Ovary (tissue), 3 donors: Measurements from ENCODE around the gene ERC1.

Experiments used
- EP300 ChIP-seq: sonication (generic); formaldehyde crosslinking; IDR thresholded peaks from one replicate; pipeline ENCODE4 v1.6.1; 2017; ENCODE audit warnings: antibody characterized with exemption
- POLR2A ChIP-seq: fragments of 450-650 bp; IDR thresholded peaks from one replicate; pipeline ENCODE4 v1.6.1; 2017; ENCODE audit warnings: antibody characterized with exemption, mild to moderate bottlenecking, moderate library complexity
- TF ChIP-seq, protein P1 (sequence below), 3 donors: fragments of 450-650 bp in 2 of 3; fragments of 200-600 bp in 1 of 3; IDR thresholded peaks; one replicate each; pipeline versions ENCODE4 v1.5.1 to v1.8.0; 2016 to 2022; ENCODE audit warnings: antibody characterized with exemption in 3 of 3, mild to moderate bottlenecking in 1 of 3
- donor health status: DM: no; HTN: no; CAD: no.

DNA sequence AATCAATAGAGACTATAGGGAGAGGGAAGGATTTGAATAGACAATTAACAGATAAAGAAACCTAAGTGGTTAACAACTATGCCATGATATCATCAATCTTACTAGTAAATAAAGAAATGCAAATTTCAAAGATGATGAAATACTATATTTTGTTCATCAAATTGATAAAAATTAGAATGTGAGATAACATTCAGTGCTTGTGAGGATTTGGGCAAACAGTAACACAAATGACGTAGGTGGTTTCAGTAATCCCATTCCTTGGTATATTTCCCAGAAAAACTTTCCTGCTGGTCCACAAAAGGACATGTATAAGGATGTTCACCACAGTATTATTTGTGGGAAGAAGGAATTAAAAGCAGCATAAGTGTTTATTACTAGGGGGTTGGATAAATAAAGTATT, 136.0 kb downstream of the ERC1 start:
- TF ChIP-seq, protein P1, sequence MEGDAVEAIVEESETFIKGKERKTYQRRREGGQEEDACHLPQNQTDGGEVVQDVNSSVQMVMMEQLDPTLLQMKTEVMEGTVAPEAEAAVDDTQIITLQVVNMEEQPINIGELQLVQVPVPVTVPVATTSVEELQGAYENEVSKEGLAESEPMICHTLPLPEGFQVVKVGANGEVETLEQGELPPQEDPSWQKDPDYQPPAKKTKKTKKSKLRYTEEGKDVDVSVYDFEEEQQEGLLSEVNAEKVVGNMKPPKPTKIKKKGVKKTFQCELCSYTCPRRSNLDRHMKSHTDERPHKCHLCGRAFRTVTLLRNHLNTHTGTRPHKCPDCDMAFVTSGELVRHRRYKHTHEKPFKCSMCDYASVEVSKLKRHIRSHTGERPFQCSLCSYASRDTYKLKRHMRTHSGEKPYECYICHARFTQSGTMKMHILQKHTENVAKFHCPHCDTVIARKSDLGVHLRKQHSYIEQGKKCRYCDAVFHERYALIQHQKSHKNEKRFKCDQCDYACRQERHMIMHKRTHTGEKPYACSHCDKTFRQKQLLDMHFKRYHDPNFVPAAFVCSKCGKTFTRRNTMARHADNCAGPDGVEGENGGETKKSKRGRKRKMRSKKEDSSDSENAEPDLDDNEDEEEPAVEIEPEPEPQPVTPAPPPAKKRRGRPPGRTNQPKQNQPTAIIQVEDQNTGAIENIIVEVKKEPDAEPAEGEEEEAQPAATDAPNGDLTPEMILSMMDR (IDR thresholded peaks at IDR 0.05): no peak
- no peak for TF ChIP-seq POLR2A
- no peak for TF ChIP-seq EP300
